Measurements from ENCODE around the gene PLEKHG3.

DNA sequence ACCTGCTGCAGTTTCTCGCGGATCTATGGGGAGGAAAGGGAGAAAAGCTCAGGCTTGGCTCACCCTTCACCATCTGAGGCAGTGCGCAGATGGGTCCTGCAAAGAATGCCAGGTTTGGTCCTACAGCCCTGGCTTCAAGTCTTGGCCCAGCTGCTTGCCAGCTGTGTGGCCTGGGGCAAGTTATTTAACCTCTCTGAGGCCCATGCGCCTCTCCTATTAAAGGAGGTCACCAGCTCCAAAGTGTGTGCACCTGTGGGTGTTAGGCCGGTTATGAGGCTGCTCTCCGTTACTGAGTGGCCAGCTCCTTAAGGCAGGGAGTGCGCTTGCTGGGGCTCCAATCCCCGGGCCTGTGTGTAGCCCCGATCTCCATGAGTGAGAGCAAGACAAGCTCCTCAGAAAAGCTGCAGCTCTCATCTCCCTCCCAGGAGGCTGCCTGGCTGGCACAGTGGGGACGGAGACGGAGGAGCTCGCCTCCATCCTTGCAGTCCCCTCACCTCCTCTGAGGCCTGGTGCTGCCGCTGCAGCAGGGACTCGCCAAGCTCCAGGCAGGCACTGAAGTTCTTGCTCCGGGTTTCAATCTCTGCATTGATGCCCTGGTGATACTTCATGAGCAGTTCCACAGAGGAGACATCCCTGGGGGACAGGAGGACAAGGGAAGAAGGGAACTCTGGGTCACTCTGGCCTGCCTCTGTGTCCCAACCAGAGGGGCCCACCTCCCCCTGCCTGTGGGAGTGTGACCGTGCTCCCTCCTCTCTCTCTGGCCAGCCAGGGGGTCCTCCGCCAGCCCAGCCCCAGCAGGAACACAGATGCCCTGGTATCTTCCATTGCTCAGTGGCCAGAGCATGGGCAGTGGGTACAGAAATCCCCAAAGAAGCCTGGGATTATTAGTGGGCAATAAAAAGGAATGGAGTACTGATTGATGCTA, 65.1 kb downstream of the PLEKHG3 start:
- TF ChIP-seq CTCF (conservative IDR thresholded peaks at IDR 0.05; ENCODE audit: low read length) = no peak
- TF ChIP-seq EZH2phosphoT487 (IDR thresholded peaks at IDR 0.05; ENCODE audit: borderline replicate concordance) = no peak

Data from Loucy (cell line).